Measurements from ENCODE around the gene IGSF23. TPM values are rescaled to one million over a fixed set of nuclear protein-coding genes. Genes with fewer than 3 reads are reported as not detected.

Gene IGSF23
- polyA plus RNA-seq, 1 donor, result 0.83 TPM

GRCh38 chr19:44641501-44642265 lies 28.3 kb downstream of the IGSF23 start:
- no peak for DNase-seq

GRCh38 chr19:44642377-44642776 lies 29.0 kb downstream of the IGSF23 start:
- DNase-seq, result no peak

DNA sequence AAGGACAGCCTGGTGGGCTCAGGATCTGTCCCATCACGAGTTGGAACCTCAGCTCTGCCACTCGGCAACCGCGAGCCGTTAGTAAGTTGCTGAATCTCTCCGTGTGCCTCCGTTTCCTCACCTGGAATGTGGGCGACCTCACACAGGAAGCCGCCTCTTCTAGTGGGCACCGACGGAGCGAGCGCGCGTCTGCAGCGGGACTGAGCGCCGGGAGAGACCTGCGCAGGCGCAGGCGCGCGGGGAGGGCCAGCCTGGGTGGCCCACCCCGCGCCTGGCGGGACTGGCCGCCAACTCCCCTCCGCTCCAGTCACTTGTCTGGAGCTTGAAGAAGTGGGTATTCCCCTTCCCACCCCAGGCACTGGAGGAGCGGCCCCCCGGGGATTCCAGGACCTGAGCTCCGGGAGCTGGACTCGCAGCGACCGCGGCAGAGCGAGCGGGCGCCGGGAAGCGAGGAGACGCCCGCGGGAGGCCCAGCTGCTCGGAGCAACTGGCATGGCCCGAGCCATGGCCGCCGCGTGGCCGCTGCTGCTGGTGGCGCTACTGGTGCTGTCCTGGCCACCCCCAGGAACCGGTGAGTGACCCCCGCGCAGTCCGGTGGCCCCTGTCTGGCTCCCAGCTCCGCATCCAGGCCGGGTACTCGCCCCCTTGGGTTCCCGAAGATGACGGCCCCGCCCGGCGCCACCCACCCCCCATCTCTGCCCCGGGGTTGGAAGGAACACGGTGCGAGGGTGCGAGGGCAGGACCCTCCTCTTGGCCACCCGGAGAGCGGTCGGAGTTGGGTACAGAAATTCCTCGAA lies 30.4 kb downstream of the IGSF23 start, which contains the start of gene PVR:
Gene PVR (plus strand): TSS at position 306 of the 797 bp plus-strand sequence. CDS start 187 bp downstream, at position 493.
- DNase-seq, result peak; percentile 66

- DNase-seq, result peak; percentile 48
These were observed 31.1 kb downstream of the IGSF23 start for GRCh38 chr19:44644402-44645016.

GRCh38 chr19:44645407-44646048 lies 32.2 kb downstream of the IGSF23 start:
- DNase-seq, result no peak

DNA sequence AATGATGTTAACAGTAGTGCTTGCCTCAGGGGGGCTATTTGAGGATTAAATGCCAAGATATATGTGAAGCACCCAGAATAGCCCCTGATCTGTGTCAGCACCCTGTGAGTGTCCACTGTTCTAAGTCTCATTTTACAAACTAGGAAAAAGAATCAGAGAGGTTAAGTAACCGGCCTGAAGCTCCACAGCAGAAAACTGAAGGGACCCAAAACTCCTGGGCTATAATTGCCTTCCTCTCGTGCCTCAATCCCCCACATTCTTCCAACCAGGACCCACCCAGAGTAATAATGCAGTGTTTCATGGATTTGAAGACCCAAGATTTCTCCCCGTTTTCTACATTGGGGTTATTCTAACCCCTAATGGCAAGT lies 32.7 kb downstream of the IGSF23 start:
- no peak for DNase-seq

- DNase-seq, result no peak
These were observed 33.8 kb downstream of the IGSF23 start for GRCh38 chr19:44647144-44647543.

- no peak for DNase-seq
These were observed 35.4 kb downstream of the IGSF23 start for GRCh38 chr19:44648631-44649251.

- DNase-seq, result no peak
These were observed 36.3 kb downstream of the IGSF23 start for GRCh38 chr19:44649578-44650145.

DNA sequence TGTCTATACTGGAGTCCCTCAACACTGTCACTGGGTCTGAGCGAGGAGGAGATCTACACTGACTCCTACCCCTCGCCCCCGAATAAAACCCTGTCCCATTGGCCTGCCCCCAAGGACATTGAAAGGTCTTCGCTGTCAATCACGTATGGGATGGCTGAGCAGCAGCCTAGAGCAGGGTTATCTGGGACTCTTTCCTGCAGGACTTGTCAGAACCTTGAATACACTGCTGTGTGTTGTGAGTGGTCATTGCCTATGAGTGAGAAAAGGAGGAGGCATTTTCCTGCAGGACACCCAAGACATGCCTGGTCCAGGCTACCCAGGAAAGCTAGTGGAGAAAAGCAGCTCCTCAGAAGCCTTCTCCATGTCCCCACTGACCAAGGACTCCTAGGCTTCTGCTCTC lies 40.0 kb downstream of the IGSF23 start:
- no peak for DNase-seq

- DNase-seq, result no peak
These were observed 40.8 kb downstream of the IGSF23 start for GRCh38 chr19:44653977-44654774.

GRCh38 chr19:44657211-44657921 lies 44.0 kb downstream of the IGSF23 start:
- peak; percentile 50 for DNase-seq

DNA sequence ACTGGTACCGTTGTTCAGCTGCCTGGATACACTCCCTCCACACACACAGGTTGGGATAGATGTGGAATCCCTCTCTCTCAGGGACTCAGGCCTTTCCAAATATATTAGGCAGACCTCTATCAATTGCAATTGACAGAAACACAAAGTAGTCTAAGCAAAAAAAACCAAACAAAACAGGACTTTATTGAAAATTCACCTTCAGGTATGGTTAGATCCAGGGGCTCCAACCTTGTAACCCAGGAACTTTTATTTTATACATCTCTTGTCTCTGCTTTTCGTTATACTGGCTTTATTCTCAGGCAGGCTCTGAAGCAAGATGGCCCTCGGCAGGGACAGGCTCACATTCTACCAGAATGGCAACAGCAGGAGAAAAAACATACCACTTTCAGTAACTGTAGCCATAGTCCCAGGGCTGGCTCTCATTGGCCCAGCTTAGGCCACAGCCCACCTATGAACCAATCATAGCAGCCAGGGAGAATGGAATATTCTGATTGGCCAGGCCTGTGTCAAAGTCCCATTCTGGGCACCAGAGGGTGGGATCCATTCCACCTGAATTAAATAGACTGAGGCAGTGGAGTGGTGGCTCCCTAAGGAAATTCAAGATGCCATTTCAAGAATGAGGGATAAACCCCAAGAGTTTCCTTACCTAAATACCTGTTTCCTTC lies 44.8 kb downstream of the IGSF23 start:
- no peak for DNase-seq

DNA sequence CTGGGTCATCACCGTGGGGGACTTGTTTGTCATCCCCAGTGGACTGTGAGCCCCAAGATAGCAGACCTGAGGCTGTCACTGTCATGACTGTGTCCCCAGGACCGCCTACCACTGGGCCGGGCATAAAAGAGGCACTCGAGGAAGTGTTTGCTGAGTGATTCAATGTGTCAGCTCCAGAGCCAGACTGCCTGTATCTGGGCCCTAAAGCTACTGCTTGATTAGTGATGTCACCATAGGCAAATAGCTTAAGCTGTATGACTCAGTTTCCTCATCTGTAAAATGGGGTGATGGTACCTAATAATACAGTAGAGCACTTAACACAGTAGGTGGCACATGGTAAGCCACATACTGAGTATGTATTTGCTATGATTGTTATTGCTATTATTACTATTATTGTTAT lies 46.7 kb downstream of the IGSF23 start:
- DNase-seq, result no peak

DNA sequence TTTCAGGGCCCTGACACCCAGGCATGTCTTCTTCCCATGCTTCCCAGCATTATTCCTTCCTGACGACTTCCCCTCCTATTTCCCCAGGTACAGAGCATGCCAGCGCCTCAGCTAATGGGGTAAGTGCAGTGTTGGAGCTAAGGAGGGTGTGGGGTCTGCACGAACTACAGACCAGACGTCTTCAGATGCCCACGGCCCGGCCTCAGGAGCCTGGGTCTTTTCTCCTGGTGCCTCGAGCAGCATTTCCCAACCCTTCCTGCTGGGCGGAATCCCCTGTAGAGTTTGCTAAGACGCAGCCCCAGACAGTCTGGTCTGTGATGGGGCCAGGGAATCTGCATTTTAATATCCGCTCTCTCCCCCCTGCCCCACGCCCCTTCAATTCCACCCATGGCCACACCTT lies 47.8 kb downstream of the IGSF23 start:
- no peak for DNase-seq

- no peak for DNase-seq
These were observed 48.5 kb downstream of the IGSF23 start for GRCh38 chr19:44661904-44662303.

GRCh38 chr19:44662691-44663385 lies 49.5 kb downstream of the IGSF23 start:
- no peak for DNase-seq

- DNase-seq, result no peak
These were observed 50.6 kb downstream of the IGSF23 start for GRCh38 chr19:44663996-44664395.

DNA sequence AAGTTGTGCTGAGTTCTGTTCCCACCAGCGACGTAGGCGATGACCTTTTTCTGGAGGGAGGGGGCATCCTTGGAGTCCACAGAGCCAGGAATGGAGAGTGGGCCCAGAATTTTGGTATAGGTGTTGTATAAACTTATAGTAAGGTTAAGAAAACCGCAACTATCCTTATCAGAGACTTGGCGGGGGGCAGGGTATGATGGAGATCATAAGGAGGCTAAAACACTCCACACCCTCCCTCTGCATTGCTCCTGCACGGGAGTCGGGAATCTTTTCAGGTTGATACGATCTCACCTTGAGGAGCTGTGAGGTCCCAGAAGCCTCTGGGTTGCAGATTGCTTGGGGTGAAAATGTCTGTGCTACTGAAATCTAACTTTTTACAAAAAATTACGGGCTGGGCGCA lies 51.6 kb downstream of the IGSF23 start:
- DNase-seq, result no peak
